H1 (cell line): Measurements from ENCODE around the gene AP1S1. TPM values are rescaled to one million over a fixed set of nuclear protein-coding genes. Genes with fewer than 3 reads are reported as not detected.

Experiments
- CTCF ChIA-PET: fragments of 300-600 bp; sonication (Branson Sonifier 250); formaldehyde crosslinking; loops from one replicate; lab custom pipeline; 2021; ENCODE audit not compliant: partially characterized antibody; lab: Charles Lee
- POLR2A ChIA-PET: fragments of 300-600 bp; sonication (Branson Sonifier 250); formaldehyde crosslinking; loops from one replicate; lab custom pipeline; 2021; ENCODE audit warnings: inconsistent platforms; ENCODE audit not compliant: partially characterized antibody; lab: Charles Lee
- DNase-seq, 2 experiments: peaks; one replicate each; pipeline versions ENCODE4 v3.0.0 to v3.0.0-alpha.2; 2010 to 2022; ENCODE audit warnings: low spot score in 2 of 2, low read depth in 1 of 2, mixed read lengths in 1 of 2
- FAIRE-seq: peaks from 2 replicates; lab custom pipeline; 2011; peaks lifted over from hg19 to GRCh38; lab: Jason Lieb, UNC
- H2AFZ ChIP-seq: 2 replicates; pipeline ENCODE4 v1.8.1; 2012; ENCODE audit warnings: low read length, inconsistent platforms
- H2AK5ac ChIP-seq: 2 replicates; pipeline ENCODE4 v1.6.1; 2013; ENCODE audit warnings: low read depth, low read length
- H2BK120ac ChIP-seq: replicated peaks from 2 replicates; pipeline ENCODE3; 2013; ENCODE audit warnings: low read depth, low read length, inconsistent platforms
- H2BK12ac ChIP-seq: 2 replicates; pipeline ENCODE4 v1.6.1; 2013; ENCODE audit warnings: low read depth, low read length
- H2BK15ac ChIP-seq: 2 replicates; pipeline ENCODE4 v1.6.1; 2013; ENCODE audit warnings: low read length
- H2BK20ac ChIP-seq: 2 replicates; pipeline ENCODE4 v1.6.1; 2013; ENCODE audit warnings: low read length
- H2BK5ac ChIP-seq: 2 replicates; pipeline ENCODE4 v1.6.1; 2013; ENCODE audit warnings: low read depth, low read length
- H3K14ac ChIP-seq: 2 replicates; pipeline ENCODE4 v1.6.1; 2013; ENCODE audit warnings: inconsistent platforms; ENCODE audit not compliant: insufficient read length
- H3K18ac ChIP-seq: 2 replicates; pipeline ENCODE4 v1.6.1; 2013; ENCODE audit warnings: low read length; ENCODE audit errors: extremely low read depth
- H3K23ac ChIP-seq: 2 replicates; pipeline ENCODE4 v1.6.1; 2013; ENCODE audit warnings: inconsistent platforms; ENCODE audit not compliant: insufficient read length
- H3K23me2 ChIP-seq: 2 replicates; pipeline ENCODE4 v1.6.1; 2013; ENCODE audit warnings: low read depth, low read length
- H3K27ac ChIP-seq: 2 replicates; pipeline ENCODE4 v1.6.1; 2011; ENCODE audit warnings: low read depth, low read length, inconsistent platforms
- H3K27me3 ChIP-seq, 4 experiments: replicated peaks in 1 of 4; 1 replicate in 1 of 4; 2 replicates in 3 of 4; pipeline versions ENCODE4 v1.6.1 to v1.8.1; 2011 to 2013; ENCODE audit warnings: low read length in 3 of 4, mild to moderate bottlenecking in 3 of 4, inconsistent platforms in 2 of 4, mixed read lengths in 2 of 4, moderate library complexity in 1 of 4; ENCODE audit not compliant: control insufficient read depth in 3 of 4, insufficient read depth in 3 of 4; ENCODE audit errors: extremely low read depth in 1 of 4
- H3K36me3 ChIP-seq, 4 experiments: 2 replicates each; pipeline versions ENCODE4 v1.6.1 to v1.8.1; 2011 to 2013; ENCODE audit warnings: mild to moderate bottlenecking in 4 of 4, low read length in 3 of 4, moderate library complexity in 2 of 4, control low read depth in 1 of 4, inconsistent platforms in 1 of 4; ENCODE audit not compliant: insufficient read depth in 4 of 4, control insufficient read depth in 2 of 4
- H3K4ac ChIP-seq: replicated peaks from 2 replicates; pipeline ENCODE3; 2013; ENCODE audit warnings: low read length, low read depth, mixed read lengths, inconsistent platforms; ENCODE audit not compliant: insufficient read length
- H3K4me1 ChIP-seq, 4 experiments: replicated peaks in 1 of 4; 1 replicate in 1 of 4; 2 replicates in 3 of 4; pipeline versions ENCODE4 v1.6.1 to v1.8.1; 2011 to 2013; ENCODE audit warnings: low read length in 3 of 4, inconsistent platforms in 2 of 4, mixed read lengths in 1 of 4; ENCODE audit not compliant: insufficient read depth in 4 of 4, control insufficient read depth in 3 of 4
- H3K4me2 ChIP-seq, 2 experiments: 2 replicates each; pipeline versions ENCODE4 v1.6.1 to v1.8.1; 2011 to 2013; ENCODE audit warnings: low read depth in 2 of 2, low read length in 2 of 2, control low read depth in 1 of 2, inconsistent platforms in 1 of 2, mild to moderate bottlenecking in 1 of 2; ENCODE audit not compliant: insufficient read depth in 1 of 2
- H3K4me3 ChIP-seq, 4 experiments: fragments of 200-600, 300-600 bp in 1 of 4; sonication (generic), shearing (Covaris generic), sonication (Bioruptor Twin) in 1 of 4; 2 replicates each; pipeline versions ENCODE4 v1.5.1 to v1.8.1; 2011 to 2016; ENCODE audit warnings: low read length in 4 of 4, low read depth in 3 of 4, control low read depth in 2 of 4, inconsistent platforms in 2 of 4, mild to moderate bottlenecking in 2 of 4, mixed read lengths in 1 of 4, moderate library complexity in 1 of 4; ENCODE audit not compliant: insufficient read depth in 2 of 4; ENCODE audit errors: extremely low read depth in 1 of 4
- H3K56ac ChIP-seq: replicated peaks from 2 replicates; pipeline ENCODE3; 2013; ENCODE audit warnings: low read depth, mild to moderate bottlenecking, mixed read lengths, low read length, inconsistent platforms; ENCODE audit not compliant: insufficient read length
- H3K79me1 ChIP-seq: 2 replicates; pipeline ENCODE4 v1.6.1; 2013; ENCODE audit warnings: low read depth, low read length, control low read depth
- H3K79me2 ChIP-seq, 2 experiments: 2 replicates each; pipeline versions ENCODE4 v1.6.1 to v1.8.1; 2012 to 2013; ENCODE audit warnings: low read length in 2 of 2, mild to moderate bottlenecking in 2 of 2, inconsistent platforms in 1 of 2; ENCODE audit not compliant: insufficient read depth in 2 of 2, control insufficient read depth in 1 of 2
- H3K9ac ChIP-seq, 4 experiments: replicated peaks in 1 of 4; 1 replicate in 1 of 4; 2 replicates in 3 of 4; pipeline versions ENCODE4 v1.6.1 to v1.8.1; 2011 to 2013; ENCODE audit warnings: low read depth in 3 of 4, low read length in 3 of 4, control low read depth in 2 of 4, mild to moderate bottlenecking in 2 of 4, moderate library complexity in 2 of 4, inconsistent platforms in 1 of 4; ENCODE audit errors: extremely low read depth in 1 of 4
- H3K9me3 ChIP-seq, 2 experiments: 2 replicates each; pipeline versions ENCODE4 v1.6.1 to v1.8.1; 2012 to 2013; ENCODE audit warnings: mild to moderate bottlenecking in 2 of 2, moderate library complexity in 2 of 2, control low read depth in 1 of 2, inconsistent platforms in 1 of 2, low read depth in 1 of 2, low read length in 1 of 2, mixed read lengths in 1 of 2; ENCODE audit not compliant: insufficient read depth in 2 of 2
- H4K20me1 ChIP-seq, 2 experiments: replicated peaks in 1 of 2; 2 replicates each; pipeline versions ENCODE3 to v1.8.1; 2011 to 2013; ENCODE audit warnings: inconsistent platforms in 2 of 2, low read length in 2 of 2, mild to moderate bottlenecking in 1 of 2; ENCODE audit not compliant: insufficient read depth in 2 of 2, control insufficient read depth in 1 of 2
- H4K5ac ChIP-seq: 2 replicates; pipeline ENCODE4 v1.6.1; 2013; ENCODE audit warnings: low read length, low read depth, mixed read lengths, inconsistent platforms; ENCODE audit not compliant: insufficient read length
- H4K8ac ChIP-seq: 2 replicates; pipeline ENCODE4 v1.8.0; 2013; ENCODE audit warnings: mild to moderate bottlenecking, moderate library complexity, low read length, inconsistent platforms; ENCODE audit not compliant: insufficient read depth; ENCODE audit errors: extremely low read depth
- H4K91ac ChIP-seq: replicated peaks from 2 replicates; pipeline ENCODE3; 2013; ENCODE audit warnings: low read length, mixed read lengths, inconsistent platforms; ENCODE audit not compliant: insufficient read length
- CTBP2 ChIP-seq: IDR thresholded peaks from 2 replicates; pipeline ENCODE4 v1.7.0; 2011; ENCODE audit warnings: borderline replicate concordance, mild to moderate bottlenecking, moderate library complexity, mixed read lengths, low read length; ENCODE audit not compliant: insufficient read depth, insufficient read length
- EGR1 ChIP-seq: IDR thresholded peaks from 2 replicates; pipeline ENCODE4 v1.6.1; 2011; ENCODE audit warnings: low read depth, low read length, borderline replicate concordance
- KDM5A ChIP-seq: fragments of 200-600 bp; IDR thresholded peaks from 2 replicates; pipeline ENCODE4 v1.7.1; 2012; ENCODE audit warnings: mild to moderate bottlenecking, low read length, inconsistent platforms, mixed read lengths
- MAX ChIP-seq: IDR thresholded peaks from 2 replicates; pipeline ENCODE4 v1.6.1; 2012; ENCODE audit warnings: inconsistent platforms
- PHF8 ChIP-seq: fragments of 200-600 bp; sonication (generic); conservative IDR thresholded peaks from 2 replicates; pipeline ENCODE4 v1.7.1; 2012; ENCODE audit warnings: low read depth, mild to moderate bottlenecking, inconsistent platforms, low read length, moderate library complexity
- POLR2AphosphoS5 ChIP-seq: IDR thresholded peaks from 2 replicates; pipeline ENCODE4 v1.6.1; 2011; ENCODE audit warnings: low read depth, low read length
- RXRA ChIP-seq: IDR thresholded peaks from 2 replicates; pipeline ENCODE4 v1.6.1; 2011; ENCODE audit warnings: low read depth, mild to moderate bottlenecking, low read length, moderate library complexity; ENCODE audit not compliant: insufficient read depth
- SIN3A ChIP-seq, 2 experiments: IDR thresholded peaks in 1 of 2; conservative IDR thresholded peaks in 1 of 2; 2 replicates each; pipeline ENCODE4 v1.6.1; 2011 to 2012; ENCODE audit warnings: low read length in 2 of 2, improper control_type of control experiment in 1 of 2, low read depth in 1 of 2, mild to moderate bottlenecking in 1 of 2
- SP1 ChIP-seq: IDR thresholded peaks from 2 replicates; pipeline ENCODE4 v1.6.1; 2011; ENCODE audit warnings: low read depth, low read length
- TAF1 ChIP-seq: IDR thresholded peaks from 2 replicates; pipeline ENCODE4 v1.6.1; 2011; ENCODE audit warnings: mild to moderate bottlenecking, low read depth, low read length
- ZNF274 ChIP-seq: IDR thresholded peaks from 2 replicates; pipeline ENCODE4 v1.7.0; 2012; ENCODE audit warnings: low read length, borderline replicate concordance; ENCODE audit errors: extremely low read depth
- WGBS, 2 experiments: shearing (Covaris generic) in 1 of 2; methylation state at CpG; one replicate each; pipeline versions ENCODE4 v1.1.6 to v1.1.7; 2013 to 2015; ENCODE audit warnings: low lambda C conversion rate in 2 of 2, mixed read lengths in 2 of 2, inconsistent platforms in 1 of 2, low coverage in 1 of 2, missing lambda C conversion rate in 1 of 2; ENCODE audit not compliant: insufficient replicate concordance in 2 of 2, insufficient coverage in 1 of 2, insufficient read length in 1 of 2; ENCODE audit errors: extremely low coverage in 1 of 2, missing lambda C conversion rate in 1 of 2; 5-methylcytosine and 5-hydroxymethylcytosine counted together
- polyA plus RNA-seq, 7 experiments: library from polyadenylated mRNA; depleted of rRNA in 3 of 7; stranded (reverse) in 5 of 7; unstranded in 2 of 7; fragments of >200 nt in 5 of 7; fragments of 200-250 nt in 2 of 7; gene quantifications; 1 replicate in 5 of 7; 2 replicates in 1 of 7; 4 replicates in 1 of 7; pipeline versions ENCODE4 v1.2.1 to v1.2.3, GENCODE V29; 2011 to 2013; ENCODE audit warnings: missing spikeins in 2 of 7, mixed read lengths in 2 of 7
- total RNA-seq: library from RNA; stranded (reverse); fragmentation: NEBNext Ultra II Directional; extraction: Animal tissue kit (Norgen Biotek cat#: 25700); gene quantifications from 2 replicates; pipeline ENCODE4 v1.2.1, GENCODE V29; 2021

The AP1S1 gene
- total and polyA plus RNA-seq, 2 of the 8 experiments (the other 6 are each of a cell fraction or from before 2014, with no cell fraction given), result 56.1 to 59.3 TPM

DNA sequence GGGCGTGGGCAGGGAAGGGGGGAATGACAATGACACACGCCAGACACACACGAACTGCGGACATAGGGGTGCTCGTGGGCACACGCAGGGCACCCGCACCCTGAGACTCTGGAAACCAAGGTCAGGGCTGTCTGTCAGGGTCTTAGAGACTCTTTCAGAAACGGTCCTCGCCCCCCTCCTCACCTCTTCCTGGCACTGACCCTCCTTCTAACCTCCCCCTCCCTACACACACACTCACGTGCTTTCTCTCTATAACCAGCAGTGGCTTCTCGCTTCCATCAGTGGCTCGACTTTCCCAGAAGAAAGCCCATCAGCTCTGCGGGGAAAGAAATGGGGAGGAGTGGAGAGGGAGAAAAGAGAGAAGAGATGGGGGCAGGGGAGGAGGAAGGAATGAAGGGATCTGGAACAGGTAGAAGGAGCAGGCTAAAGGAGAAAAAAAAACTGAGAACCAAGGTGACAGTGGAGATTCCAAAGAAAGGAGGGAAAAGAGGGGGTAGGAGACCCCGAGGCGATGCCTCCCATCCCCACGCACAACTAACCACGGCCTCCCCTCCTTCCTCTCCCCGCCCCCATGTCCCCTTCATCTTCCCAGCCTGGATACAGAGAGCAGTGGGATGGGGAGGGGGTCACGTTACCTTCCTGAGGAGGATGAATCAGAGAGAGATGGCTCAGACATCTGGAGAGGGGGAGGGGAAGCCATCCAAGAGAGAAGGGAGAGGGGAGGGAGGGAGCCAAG, 12.8 kb downstream of the AP1S1 start:
- no peak overlapping the region for H3K23ac ChIP-seq
- no peaks in the 10 kb centered on the region for H3K9me3 ChIP-seq
- H3K27me3 ChIP-seq, result peaks cover 35 to 82% (median 65%) of the 10 kb centered on the region in 4 experiments
- no peaks in the 10 kb centered on the region for H3K79me2 ChIP-seq
- DNase-seq (peak in 1 of 2 experiments; percentile 73), FAIRE-seq (no peak)
- no peak overlapping the region for H2BK120ac ChIP-seq
- H2BK15ac ChIP-seq, result 0 out of 2 replicates have a peak overlapping the region, but pooled peaks have one; percentile 81
- peaks cover 11 to 75% (median 43%) of the 10 kb centered on the region in 4 experiments for H3K4me1 ChIP-seq
- H3K27ac ChIP-seq, result no peak overlapping the region
- no peak overlapping the region for H2AFZ ChIP-seq
- peaks cover 39% of the 10 kb centered on the region for H3K23me2 ChIP-seq
- H3K4me2 ChIP-seq, result peak overlapping the region; percentile 44 to 90
- H3K4me3 ChIP-seq, result peak overlapping the region; percentile 27 to 63 (median 42); a peak in 7 of 8 replicates
- H3K9ac ChIP-seq, result no peak overlapping the region
- no peaks in the 10 kb centered on the region for H3K36me3 ChIP-seq
- CTCF ChIA-PET, result interaction anchor here (1.2 to 5.7 kb wide), 2 partner anchors 13 to 23 kb away, joined by 3 to 46 read pairs; no protein-coding TSS in a partner anchor
- H2BK12ac ChIP-seq, result peak overlapping the region; percentile 75; the same call in 1 of the 2 replicates
- H3K18ac ChIP-seq, result peak overlapping the region; percentile 87
- H3K56ac ChIP-seq, result no peak overlapping the region
- H4K20me1 ChIP-seq, result peaks cover 7 to 11% of the 10 kb centered on the region in 2 experiments
- H3K14ac ChIP-seq, result no peak overlapping the region
- no peak overlapping the region for H4K8ac ChIP-seq
- no peak overlapping the region for H4K91ac ChIP-seq
- 0 out of 2 replicates have a peak overlapping the region, but pooled peaks have one; percentile 82 for H2AK5ac ChIP-seq
- peak overlapping the region; percentile 43; the same call in 1 of the 2 replicates for H2BK20ac ChIP-seq
- 1% methylated on average over 10 of the region's 19 CpGs; no CpG with 5 or more reads in 1 of the 2 experiments for WGBS, 2 experiments
- H3K79me1 ChIP-seq, result no peaks in the 10 kb centered on the region
- H4K5ac ChIP-seq, result no peak overlapping the region
- no peak overlapping the region for H3K4ac ChIP-seq
- POLR2A ChIA-PET, result interaction anchor here (0.5 to 2.6 kb wide), 5 partner anchors 9 to 58 kb away, joined by 3 to 20 read pairs (median 3); partner anchors contain the start of gene AP1S1
- H2BK5ac ChIP-seq, result peak overlapping the region; percentile 83; the same call in 1 of the 2 replicates
- no peak for TF ChIP-seq PHF8
- TF ChIP-seq POLR2AphosphoS5, result no peak
- TF ChIP-seq SP1, result no peak; the same call in 1 of the 2 replicates
- TF ChIP-seq TAF1, result no peak
- TF ChIP-seq KDM5A, result no peak
- TF ChIP-seq MAX, result peak; percentile 43; the same call in 1 of the 2 replicates
- no peak for TF ChIP-seq RXRA
- TF ChIP-seq ZNF274, result no peak
- TF ChIP-seq CTBP2, result no peak
- TF ChIP-seq SIN3A (conservative IDR thresholded peaks at IDR 0.05 in 1 of 2, IDR thresholded peaks at IDR 0.05 in 1 of 2; ENCODE audit: low read depth in 1 of 2, low read length in 2 of 2), result peak; percentile 42 to 72; a peak in 2 of 4 replicates
- TF ChIP-seq EGR1, result peak; percentile 86
